Nucleus accumbens (tissue), 56 donors: ENCODE measurements around the gene DRGX.

Experiments used
- DNase-seq, 56 donors: peaks; one replicate each; lab custom pipeline; 2025; lab: John Stamatoyannopoulos, UW

The DRGX gene

GRCh38 chr10:49384268-49384953, 11.5 kb downstream of the DRGX start:
- no peak for DNase-seq

- DNase-seq, result no peak
Observed at GRCh38 chr10:49383853-49384252, 12.0 kb downstream of the DRGX start.

DNA sequence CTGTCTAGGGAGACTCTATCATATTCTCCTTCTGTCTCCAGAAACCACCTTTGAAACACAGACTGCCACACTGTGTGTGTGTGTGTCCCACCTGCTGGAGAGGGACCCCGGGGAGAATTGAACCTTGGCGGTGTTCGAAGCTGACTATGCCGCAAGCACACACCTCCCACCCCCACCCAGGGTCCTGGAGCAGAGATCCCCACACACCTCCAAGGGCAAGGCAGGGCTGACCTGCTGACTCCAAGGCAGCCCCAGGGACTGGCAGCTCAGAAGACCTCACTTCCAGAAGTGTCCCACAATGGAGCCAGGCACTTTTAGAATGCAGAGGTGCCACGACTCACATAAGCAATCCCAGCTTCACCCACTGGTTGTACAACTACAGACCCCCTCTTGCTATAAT, 13.1 kb downstream of the DRGX start:
- DNase-seq, result no peak

DNA sequence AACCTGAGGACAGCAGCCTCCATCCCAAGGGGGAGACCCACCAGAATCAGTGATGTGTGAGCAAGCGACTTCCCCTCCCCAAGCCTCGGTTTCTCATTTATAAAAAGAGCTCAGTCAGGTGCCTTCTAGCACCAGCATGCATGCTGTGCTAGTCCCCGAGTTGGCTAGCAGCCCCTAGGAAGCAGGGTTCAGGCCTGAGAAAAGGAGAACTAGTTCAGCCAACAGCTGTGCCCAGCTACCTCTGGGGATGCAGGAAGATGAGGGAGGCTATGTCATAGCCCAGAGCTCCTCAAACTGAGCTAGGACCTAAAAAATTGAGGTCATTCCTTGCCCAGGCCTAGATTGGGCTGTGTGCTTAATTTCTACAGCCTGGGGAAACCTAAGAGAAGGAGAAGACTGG, 13.7 kb downstream of the DRGX start:
- no peak for DNase-seq

GRCh38 chr10:49381111-49381900, 14.6 kb downstream of the DRGX start:
- no peak for DNase-seq

DNA sequence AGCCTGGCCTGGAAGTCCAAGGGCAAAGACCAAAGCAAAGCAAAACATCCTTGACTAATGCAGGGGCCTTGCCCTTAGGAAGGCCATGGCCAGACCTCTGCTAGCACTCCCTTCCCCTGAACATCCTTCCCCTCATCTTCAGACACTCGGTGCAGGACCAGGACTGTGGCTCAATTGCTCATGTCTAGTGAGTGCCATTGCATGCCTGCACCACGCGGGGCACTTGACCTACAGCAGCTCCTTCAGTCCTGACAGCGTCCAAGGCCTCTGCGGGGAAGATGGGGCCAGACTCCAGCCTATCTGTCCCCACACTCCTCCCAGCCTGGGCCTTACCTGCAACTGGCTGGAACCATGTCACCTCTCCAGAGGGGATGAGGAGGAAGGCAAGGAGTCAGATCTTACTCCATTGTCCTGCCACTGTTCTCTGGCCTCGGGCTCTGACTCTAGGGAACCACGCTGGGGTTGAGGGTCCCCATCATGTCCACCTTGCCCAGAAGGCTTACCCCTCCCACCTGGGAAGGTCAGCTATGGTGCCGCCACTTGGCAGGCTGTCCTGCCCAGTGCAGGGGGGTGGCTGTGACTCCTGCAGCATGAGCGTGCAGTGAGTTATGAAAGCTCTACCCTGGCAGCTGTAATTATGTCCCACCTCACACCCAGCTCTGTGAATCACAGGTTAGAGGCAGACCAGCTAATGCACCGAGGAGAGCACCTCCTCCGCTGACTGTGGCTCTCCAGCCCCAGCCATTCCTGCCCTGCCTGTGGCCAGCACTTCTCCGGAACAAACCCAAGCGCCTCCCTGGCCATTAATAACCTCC, 16.1 kb downstream of the DRGX start:
- DNase-seq, result no peak

DNA sequence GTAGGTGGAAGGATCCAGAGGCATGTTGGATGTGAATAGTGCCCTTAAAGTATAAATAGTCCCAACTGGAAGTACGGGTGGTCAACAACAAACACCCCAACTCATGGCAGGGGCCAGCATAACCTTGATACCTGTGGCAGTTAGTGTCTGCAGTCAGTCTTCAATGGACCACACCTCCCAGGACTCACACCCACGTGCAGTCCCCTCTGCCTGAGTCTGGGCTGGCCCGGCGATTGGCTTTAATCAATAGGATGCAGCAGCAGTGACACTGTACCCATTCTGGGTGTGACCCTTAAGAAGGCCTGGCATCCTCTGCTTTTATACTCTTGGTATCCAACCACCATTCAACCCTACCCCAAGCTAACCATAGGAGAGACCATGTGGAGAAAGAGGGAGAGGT, 18.6 kb downstream of the DRGX start:
- no peak for DNase-seq

DNA sequence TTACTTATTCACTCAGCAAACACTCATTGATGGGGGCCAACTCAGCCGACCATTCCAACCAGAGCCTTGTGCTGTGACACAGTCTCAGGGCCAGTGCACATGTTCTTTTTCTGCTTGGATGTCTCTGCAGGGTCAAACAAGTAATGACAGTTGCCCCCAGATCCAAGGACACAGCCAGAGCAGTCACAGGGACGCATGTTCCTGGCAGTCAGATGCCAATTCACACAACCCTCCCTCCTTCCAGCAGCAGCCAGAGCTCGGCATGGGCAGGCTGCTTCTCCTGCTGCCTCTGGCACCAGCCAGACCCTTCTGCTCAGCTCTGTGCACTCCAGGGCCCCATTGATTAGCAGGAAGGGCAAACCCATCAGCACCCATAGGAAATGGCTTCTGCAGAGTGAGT, 20.3 kb downstream of the DRGX start:
- DNase-seq, result no peak

DNA sequence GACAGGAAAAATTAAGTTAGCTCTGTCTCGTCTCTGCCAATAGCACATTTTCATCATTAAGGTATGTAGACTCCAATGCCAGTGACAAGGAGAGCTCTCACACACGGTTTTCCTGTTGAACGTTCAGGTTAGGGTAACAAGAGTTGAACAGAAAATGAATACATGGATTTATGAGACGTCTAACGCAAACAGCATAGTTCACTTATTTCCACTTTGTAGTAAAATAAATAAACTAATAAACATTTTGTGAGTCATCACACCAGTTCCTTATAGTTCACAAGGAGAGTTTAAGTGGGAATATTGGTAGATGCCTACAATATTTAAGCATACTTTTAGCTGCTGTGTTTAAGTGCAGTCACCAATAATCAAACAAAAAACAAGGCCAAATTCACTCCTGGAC, 21.1 kb downstream of the DRGX start:
- no peak for DNase-seq

DNA sequence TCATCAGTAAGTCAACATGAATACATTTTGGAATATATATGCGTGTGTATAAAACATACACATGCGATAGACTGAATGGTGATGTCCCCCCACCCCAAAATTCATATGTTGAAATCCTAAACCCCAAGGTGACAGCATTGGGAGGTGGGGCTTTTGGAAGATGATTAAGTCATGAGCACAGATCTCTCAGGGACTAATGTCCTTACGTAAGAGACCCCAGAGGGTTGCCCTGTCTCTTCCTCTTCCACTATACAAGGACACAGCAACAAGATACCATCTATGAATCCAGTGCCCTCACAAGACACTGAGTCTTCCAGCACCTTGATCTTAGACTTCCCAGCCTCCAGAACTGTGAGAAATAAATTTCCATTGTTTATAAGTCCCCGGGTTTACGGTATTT, 22.5 kb downstream of the DRGX start:
- no peak for DNase-seq

GRCh38 chr10:49371967-49372366, 23.9 kb downstream of the DRGX start:
- DNase-seq, result no peak

DNA sequence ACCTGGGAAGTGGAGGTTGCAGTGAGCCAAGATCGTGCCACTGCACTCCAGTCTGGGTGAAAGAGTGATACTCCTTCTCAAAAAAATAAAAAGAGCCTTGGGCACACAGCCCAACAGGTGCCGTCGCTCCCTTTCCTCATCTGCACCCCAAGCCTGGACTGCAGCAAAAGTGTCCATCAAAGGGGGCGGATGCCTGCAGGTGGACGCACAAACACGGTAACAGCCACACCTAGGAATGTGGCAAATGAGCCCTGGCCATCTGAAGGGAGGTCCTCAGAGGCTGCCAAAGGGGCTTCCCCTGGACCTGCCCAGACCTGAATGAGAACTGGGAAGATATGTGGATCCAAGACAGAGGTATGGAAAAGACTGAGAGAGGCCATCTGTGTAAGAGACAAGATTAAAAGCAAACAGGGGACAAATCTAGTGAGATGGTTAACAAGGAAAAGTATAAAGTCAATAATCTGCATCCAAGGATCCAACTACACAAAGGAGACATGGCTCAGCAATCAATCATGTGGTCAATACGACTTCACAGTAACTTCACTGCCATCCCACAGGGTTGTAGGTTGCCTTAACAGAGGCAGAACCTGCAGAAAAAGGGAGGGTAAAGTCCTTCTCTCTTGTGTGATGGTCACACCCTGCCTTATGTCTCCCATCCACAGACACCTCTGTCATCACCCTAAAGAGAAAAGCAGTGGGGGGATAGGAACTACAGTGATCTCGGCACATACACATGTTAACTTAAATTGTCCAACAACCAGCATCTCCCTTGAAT, 25.4 kb downstream of the DRGX start:
- no peak for DNase-seq

- DNase-seq, result no peak
Observed at GRCh38 chr10:49369216-49370162, 26.4 kb downstream of the DRGX start.

- DNase-seq, result no peak
Observed at GRCh38 chr10:49368256-49368655, 27.6 kb downstream of the DRGX start.

GRCh38 chr10:49367600-49367999, 28.3 kb downstream of the DRGX start:
- no peak for DNase-seq

DNA sequence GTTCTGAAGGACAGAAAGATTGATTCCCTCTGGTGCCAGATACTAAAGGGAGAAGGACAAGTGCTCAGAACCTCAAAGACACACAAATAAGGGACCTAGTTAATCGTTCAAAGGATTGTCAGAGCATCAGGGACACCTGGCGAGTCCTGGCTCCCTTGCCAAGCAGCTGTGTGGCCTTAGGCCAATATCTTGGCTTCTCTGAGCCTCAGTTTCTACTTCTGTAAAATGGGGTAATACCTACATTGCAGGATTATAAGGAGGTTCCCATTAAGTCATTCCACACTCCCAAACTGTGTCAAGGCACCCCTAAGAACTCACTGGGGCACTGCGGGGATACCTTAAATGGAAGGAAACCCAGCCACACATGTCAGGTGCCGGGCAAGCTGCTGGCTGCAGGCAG, 29.4 kb downstream of the DRGX start:
- DNase-seq, result no peak

DNA sequence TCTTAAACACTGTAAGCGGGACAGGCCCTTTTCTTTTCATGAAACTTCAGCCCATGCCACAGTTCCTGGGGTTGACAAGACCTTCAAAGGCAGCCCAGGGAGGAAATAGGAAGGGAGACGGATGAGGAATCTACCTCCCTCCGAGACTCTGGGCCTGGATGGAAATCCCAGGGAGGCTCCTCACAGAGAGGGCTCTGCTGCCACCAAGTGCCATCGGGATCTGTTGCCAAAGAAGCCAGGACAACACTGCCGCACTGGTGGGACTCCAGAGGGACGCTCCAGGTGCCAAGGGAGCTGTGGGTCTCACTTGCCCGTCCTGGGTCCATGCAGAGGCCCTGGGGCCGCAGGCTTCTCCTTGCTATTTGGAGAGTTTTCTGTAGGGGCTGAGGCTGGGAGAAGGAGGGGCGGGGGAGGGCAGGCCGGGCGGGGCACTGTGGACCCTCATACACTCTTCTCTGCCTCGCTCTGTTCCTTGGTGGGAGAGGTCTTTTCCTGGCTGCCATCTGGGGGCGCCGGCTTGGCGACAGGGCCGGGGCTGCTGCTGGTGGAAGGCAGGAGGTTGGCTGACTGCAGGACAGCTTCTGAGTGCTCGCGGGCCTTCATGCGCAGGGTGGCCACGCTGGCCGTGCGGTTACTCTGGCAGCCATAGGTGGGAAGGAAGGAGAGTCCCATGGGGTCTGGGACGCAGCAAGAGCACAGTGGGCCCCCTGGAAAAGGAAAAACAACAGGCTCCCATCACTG, 30.0 kb downstream of the DRGX start:
- no peak for DNase-seq

GRCh38 chr10:49365275-49365674, 30.6 kb downstream of the DRGX start:
- no peak for DNase-seq

GRCh38 chr10:49364747-49365146, 31.1 kb downstream of the DRGX start:
- DNase-seq, result no peak
